Right lung (tissue), 5 donors: ENCODE measurements around the gene NFASC. TPM values are rescaled to one million over a fixed set of nuclear protein-coding genes. Genes with fewer than 3 reads are reported as not detected.

Experiments
- DNase-seq, 2 donors: peaks; one replicate each; pipeline ENCODE4 v3.0.0-alpha.2; 2013
- polyA plus RNA-seq, 5 donors: library from polyadenylated mRNA; unstranded; fragments of 120-200 nt; gene quantifications; one replicate each; pipeline versions ENCODE4 v1.2.1 to v1.2.3, GENCODE V29; 2013; ENCODE audit warnings: inconsistent platforms in 1 of 5, low replicate concordance in 1 of 5; ENCODE audit not compliant: insufficient read length in 5 of 5, insufficient read depth in 1 of 5

NFASC gene
- polyA plus RNA-seq, 5 donors: 1.1 to 1.7 (median 1.5) TPM

- no peak for DNase-seq
These were observed 190.1 kb downstream of the NFASC start for GRCh38 chr1:205060746-205061145.

GRCh38 chr1:205061227-205061626 is 190.6 kb downstream of the NFASC start:
- DNase-seq: no peak

- DNase-seq: peak; percentile 75 to 78
These were observed 191.0 kb downstream of the NFASC start for GRCh38 chr1:205061665-205062069.

- no peak for DNase-seq
These were observed 191.7 kb downstream of the NFASC start for GRCh38 chr1:205062319-205062718.

- DNase-seq: no peak
These were observed 192.2 kb downstream of the NFASC start for GRCh38 chr1:205062895-205063294.

- no peak for DNase-seq
These were observed 193.6 kb downstream of the NFASC start for GRCh38 chr1:205064301-205064700.

- no peak for DNase-seq
These were observed 194.2 kb downstream of the NFASC start for GRCh38 chr1:205064741-205065316.

GRCh38 chr1:205065666-205066065 is 195.0 kb downstream of the NFASC start:
- DNase-seq: no peak

- DNase-seq: no peak
These were observed 195.6 kb downstream of the NFASC start for GRCh38 chr1:205066141-205066818.

GRCh38 chr1:205067031-205067430 is 196.4 kb downstream of the NFASC start:
- DNase-seq: no peak

- no peak for DNase-seq
These were observed 197.3 kb downstream of the NFASC start for GRCh38 chr1:205068001-205068400.

- peak; percentile 33 to 35 for DNase-seq
These were observed 197.9 kb downstream of the NFASC start for GRCh38 chr1:205068457-205069040.

GRCh38 chr1:205069371-205070125 is 198.9 kb downstream of the NFASC start:
- no peak for DNase-seq

GRCh38 chr1:205071028-205071409 is 200.4 kb downstream of the NFASC start:
- DNase-seq: no peak

GRCh38 chr1:205071801-205072200 is 201.1 kb downstream of the NFASC start:
- no peak for DNase-seq

GRCh38 chr1:205072286-205072685 is 201.6 kb downstream of the NFASC start:
- no peak for DNase-seq

Other genes starting within 250 kb of the NFASC start
- gene LRRN2, start 185.1 kb upstream of the NFASC start, polyA plus RNA-seq: 1 to 10 TPM; 1.3 to 4.2 (median 1.9) TPM
- under 1 TPM; 0.33 to 0.49 (median 0.38) TPM for gene CNTN2, start 172.3 kb downstream of the NFASC start, polyA plus RNA-seq
- 1 to 10 TPM; 3.5 to 5.1 (median 4.1) TPM for gene TMEM81, start 213.6 kb downstream of the NFASC start, polyA plus RNA-seq